Psoas muscle (tissue), 8 donors: Measurements from ENCODE around the gene MORN5. TPM values are rescaled to one million over a fixed set of nuclear protein-coding genes. Genes with fewer than 3 reads are reported as not detected.

ENCODE experiments used
- ATAC-seq, 4 donors: fragments of 200-7000 bp; cut with Tn5 transposase; one replicate each; pipeline ENCODE4 v1.9.1; 2020; ENCODE audit warnings: moderate library complexity in 3 of 4, mild to moderate bottlenecking in 2 of 4
- DNase-seq, 2 donors: peaks; one replicate each; pipeline ENCODE4 v3.0.0-alpha.2; 2020
- H3K27ac ChIP-seq: fragments of 200-600 bp; one replicate; pipeline ENCODE4 v1.8.0; 2022
- H3K27me3 ChIP-seq, 3 donors: fragments of 200-600 bp in 1 of 3; one replicate each; pipeline versions ENCODE4 v1.6.1 to v1.8.0; 2013 to 2022; ENCODE audit warnings: low read length in 2 of 3, mild to moderate bottlenecking in 2 of 3, moderate library complexity in 1 of 3; ENCODE audit not compliant: insufficient read depth in 3 of 3
- H3K36me3 ChIP-seq, 2 donors: fragments of 200-600 bp in 1 of 2; one replicate each; pipeline versions ENCODE4 v1.6.1 to v1.8.0; 2013 to 2022; ENCODE audit warnings: low read depth in 1 of 2, mild to moderate bottlenecking in 1 of 2, moderate library complexity in 1 of 2; ENCODE audit not compliant: insufficient read depth in 1 of 2
- H3K4me1 ChIP-seq: fragments of 200-600 bp; one replicate; pipeline ENCODE4 v1.8.0; 2022
- H3K4me3 ChIP-seq: fragments of 200-600 bp; one replicate; pipeline ENCODE4 v1.8.0; 2022; ENCODE audit warnings: mild to moderate bottlenecking
- H3K9me3 ChIP-seq: fragments of 200-600 bp; one replicate; pipeline ENCODE4 v1.8.0; 2022
- CTCF ChIP-seq: fragments of 200-600 bp; IDR thresholded peaks from one replicate; pipeline ENCODE4 v1.8.0; 2022; ENCODE audit warnings: antibody characterized with exemption
- WGBS, 3 donors: extraction: QIAGEN DNeasy Blood & Tissue Kit; methylation state at CpG; one replicate each; pipeline versions ENCODE4 v1.1.6 to v1.1.7; 2013; 5-methylcytosine and 5-hydroxymethylcytosine counted together
- intact Hi-C, 2 donors: fragments of 100-400 bp; cut with DNase I; formaldehyde crosslinking; loops; one replicate each; pipeline versions ENCODE4 v1.11.0 to v1.14.2; 2022
- polyA plus RNA-seq, 3 donors: library from polyadenylated mRNA; stranded (reverse); fragments of 200-250 nt; gene quantifications; one replicate each; pipeline ENCODE4 v1.2.3, GENCODE V29; 2013
- total RNA-seq, 4 donors: library from RNA; stranded (reverse); fragmentation: NEBNext Ultra II Directional in 2 of 4; extraction: Animal tissue kit (Norgen Biotek cat#: 25700) in 2 of 4; gene quantifications; one replicate each; pipeline versions ENCODE4 v1.2.1 to v1.2.4, GENCODE V29; 2021 to 2023
- donor health status: healthy with polysubstance abuse.
- donor health status: DM: no; HTN: no; CAD: no; lungs with moderate emphysema.
- donor health status: Bipolar disorder and iron deficiency.
- donor health status: healthy.
- donor health status: DM: yes; HTN: yes; CAD: no.
- donor health status: DM: no; HTN: no; CAD: no.
- donor health status: DM: no; HTN: no; CAD: no.
- donor health status: DM: yes; HTN: yes; CAD: no.

MORN5 gene
- total and polyA plus RNA-seq, 7 donors: not detected

GRCh38 chr9:122133263-122133983, 26.3 kb upstream of the MORN5 start:
- TF ChIP-seq CTCF: no peak
- DNase-seq (peak in 1 of 2 donors; percentile 59), ATAC-seq (peak in 3 of 4 donors; percentile 30 to 56 (median 38))
- H3K9me3 ChIP-seq: no peaks in the 10 kb centered on the region
- no peaks in the 10 kb centered on the region for H3K27me3 ChIP-seq
- no peak overlapping the region for H3K4me3 ChIP-seq
- 68 to 77% (median 69%) methylated on average over 12 of the region's 12 CpGs for WGBS, 3 donors
- peak overlapping the region; percentile 24 for H3K27ac ChIP-seq
- peaks cover 7% of the 10 kb centered on the region for H3K4me1 ChIP-seq
- H3K36me3 ChIP-seq: no peaks in the 10 kb centered on the region
- intact Hi-C loops: no loop called here

- intact Hi-C loops: no loop called here
- WGBS, 3 donors: 65 to 69% (median 67%) methylated on average over 17 of the region's 17 CpGs
- Histone ChIP-seq H3K27ac (peak overlapping the region; percentile 24), H3K4me3 (no peak overlapping the region), H3K36me3 (no peaks in the 10 kb centered on the region), H3K9me3 (no peaks in the 10 kb centered on the region), H3K27me3 (no peaks in the 10 kb centered on the region), H3K4me1 (peaks cover 7% of the 10 kb centered on the region)
- ATAC-seq (no peak), DNase-seq (no peak)
- no peak for TF ChIP-seq CTCF
Measured at GRCh38 chr9:122133984-122134535, 25.6 kb upstream of the MORN5 start.

GRCh38 chr9:122134822-122135528, 24.7 kb upstream of the MORN5 start:
- no peaks in the 10 kb centered on the region for H3K27me3 ChIP-seq
- no peaks in the 10 kb centered on the region for H3K36me3 ChIP-seq
- H3K4me3 ChIP-seq: no peak overlapping the region
- H3K9me3 ChIP-seq: no peaks in the 10 kb centered on the region
- peaks cover 7% of the 10 kb centered on the region for H3K4me1 ChIP-seq
- H3K27ac ChIP-seq: no peak overlapping the region
- DNase-seq (no peak), ATAC-seq (no peak)
- intact Hi-C loops: no loop called here
- WGBS, 3 donors: 40 to 46% (median 42%) methylated on average over 12 of the region's 12 CpGs
- TF ChIP-seq CTCF: no peak

GRCh38 chr9:122135529-122135859, 24.2 kb upstream of the MORN5 start:
- no peak for DNase-seq
- H3K4me3 ChIP-seq: no peak overlapping the region
- 89 to 93% (median 89%) methylated on average over 7 of the region's 7 CpGs for WGBS, 3 donors
- no peaks in the 10 kb centered on the region for H3K36me3 ChIP-seq
- no peaks in the 10 kb centered on the region for H3K27me3 ChIP-seq
- H3K9me3 ChIP-seq: no peaks in the 10 kb centered on the region
- no peak for ATAC-seq
- TF ChIP-seq CTCF: no peak
- peaks cover 7% of the 10 kb centered on the region for H3K4me1 ChIP-seq
- intact Hi-C loops: no loop called here
- no peak overlapping the region for H3K27ac ChIP-seq
